CD4-positive, alpha-beta T cell (primary cell): ENCODE results near the gene DENND6B. TPM values are rescaled to one million over a fixed set of nuclear protein-coding genes. Genes with fewer than 3 reads are reported as not detected.

Source experiments
- ATAC-seq: fragments of 200-7000 bp; cut with Tn5 transposase; one replicate; pipeline ENCODE4 v1.10.0; 2022; ENCODE audit warnings: mild to moderate bottlenecking; ENCODE audit not compliant: poor library complexity
- CTCF ChIA-PET: fragments of 350-600 bp; sonication (Branson Sonifier 250); formaldehyde crosslinking; loops from one replicate; lab custom pipeline; 2021; ENCODE audit warnings: antibody characterized with exemption, inconsistent platforms; lab: Charles Lee
- POLR2A ChIA-PET: fragments of 350-600 bp; sonication (Branson Sonifier 250); formaldehyde crosslinking; loops from one replicate; lab custom pipeline; 2021; ENCODE audit warnings: antibody characterized with exemption, inconsistent platforms; lab: Charles Lee
- DNase-seq, 14 experiments: peaks; one replicate each; pipeline ENCODE4 v3.0.0-alpha.2; 2013 to 2020; ENCODE audit warnings: mixed read lengths in 2 of 14
- H3K27ac ChIP-seq, 2 donors: one replicate each; pipeline versions ENCODE4 v1.5.1 to v1.7.0; 2013; ENCODE audit warnings: low read length in 2 of 2, low read depth in 1 of 2, mild to moderate bottlenecking in 1 of 2
- H3K27me3 ChIP-seq, 2 experiments: 1 replicate in 1 of 2; 2 replicates in 1 of 2; pipeline versions ENCODE4 v1.6.1 to v1.7.0; 2013; ENCODE audit warnings: low read length in 2 of 2, control low read depth in 1 of 2, mild to moderate bottlenecking in 1 of 2, moderate library complexity in 1 of 2; ENCODE audit not compliant: insufficient read depth in 2 of 2, control insufficient read depth in 1 of 2
- H3K36me3 ChIP-seq: one replicate; pipeline ENCODE4 v1.6.1; 2013; ENCODE audit warnings: low read length, control low read depth; ENCODE audit not compliant: insufficient read depth
- H3K4me1 ChIP-seq: one replicate; pipeline ENCODE4 v1.6.1; 2013; ENCODE audit warnings: low read length, control low read depth; ENCODE audit not compliant: insufficient read depth
- H3K4me3 ChIP-seq: one replicate; pipeline ENCODE4 v1.5.1; 2013; ENCODE audit warnings: mild to moderate bottlenecking, low read length, moderate library complexity
- H3K9me3 ChIP-seq, 2 experiments: 1 replicate in 1 of 2; 2 replicates in 1 of 2; pipeline versions ENCODE4 v1.6.1 to v1.7.0; 2013; ENCODE audit warnings: low read length in 2 of 2, mild to moderate bottlenecking in 2 of 2, control low read depth in 1 of 2, moderate library complexity in 1 of 2; ENCODE audit not compliant: control insufficient read depth in 1 of 2, insufficient read depth in 1 of 2
- H3K27ac Mint-ChIP-seq: one replicate; pipeline ENCODE4 v1.8.0; 2020; ENCODE audit warnings: mixed read lengths
- H3K27me3 Mint-ChIP-seq: one replicate; pipeline ENCODE4 v1.8.0; 2021; ENCODE audit warnings: mixed read lengths
- H3K36me3 Mint-ChIP-seq: one replicate; pipeline ENCODE4 v1.8.0; 2021; ENCODE audit warnings: low read depth, mixed read lengths
- H3K4me1 Mint-ChIP-seq: one replicate; pipeline ENCODE4 v1.8.0; 2021; ENCODE audit warnings: low read depth, mixed read lengths
- H3K4me3 Mint-ChIP-seq: one replicate; pipeline ENCODE4 v1.8.0; 2020; ENCODE audit warnings: mild to moderate bottlenecking, mixed read lengths
- H3K9me3 Mint-ChIP-seq: one replicate; pipeline ENCODE4 v1.8.0; 2020; ENCODE audit warnings: mixed read lengths
- CTCF ChIP-seq: fragments of 200-600 bp; IDR thresholded peaks from one replicate; pipeline ENCODE4 v1.8.0; 2022; ENCODE audit warnings: antibody characterized with exemption, mild to moderate bottlenecking
- intact Hi-C, 2 experiments: fragments of 100-400 bp; cut with DNase I in 1 of 2; cut with micrococcal nuclease in 1 of 2; formaldehyde crosslinking; loops; one replicate each; pipeline versions ENCODE4 v1.15.1 to v1.9.0; 2023 to 2025; cut with DNase I, micrococcal nuclease
- total RNA-seq, 174 experiments: library from RNA in 2 of 174; stranded (reverse) in 2 of 174; gene quantifications; one replicate each; pipeline ENCODE4 v1.2.3 and lab custom pipeline; 2021 to 2026

Gene DENND6B
- total RNA-seq, 2 experiments from 2014 or later, result 1.8 to 1.9 TPM

GRCh38 chr22:50260434-50260800, 66.4 kb downstream of the DENND6B start:
- Histone ChIP-seq H3K4me1 (peaks cover 22% of the 10 kb centered on the region), H3K27me3 (peaks cover 23 to 29% of the 10 kb centered on the region in 2 experiments), H3K27ac (no peak overlapping the region), H3K4me3 (no peak overlapping the region), H3K36me3 (no peaks in the 10 kb centered on the region), H3K9me3 (peaks cover 0 to 19% of the 10 kb centered on the region in 2 experiments)
- Mint-ChIP-seq H3K36me3 (no peaks in the 10 kb centered on the region), H3K27ac (no peak overlapping the region), H3K4me3 (no peak overlapping the region), H3K27me3 (peaks cover 24% of the 10 kb centered on the region), H3K9me3 (no peaks in the 10 kb centered on the region), H3K4me1 (peaks cover 7% of the 10 kb centered on the region)
- ChIA-PET CTCF (no interaction called here), POLR2A (interaction anchor here (1.0 kb wide), 1 partner anchor 10 kb away, joined by 3 read pairs; no protein-coding TSS in a partner anchor)
- intact Hi-C loops, result no loop called here
- ATAC-seq (no peak), DNase-seq (no peak)
- no peak for TF ChIP-seq CTCF

- peaks cover 22% of the 10 kb centered on the region for H3K4me1 ChIP-seq
- H3K36me3 Mint-ChIP-seq, result no peaks in the 10 kb centered on the region
- ChIA-PET CTCF (no interaction called here), POLR2A (no interaction called here)
- ATAC-seq (no peak), DNase-seq (no peak)
- H3K36me3 ChIP-seq, result no peaks in the 10 kb centered on the region
- no peak overlapping the region for H3K4me3 Mint-ChIP-seq
- H3K27me3 Mint-ChIP-seq, result peaks cover 18% of the 10 kb centered on the region
- intact Hi-C loops, result no loop called here
- no peak overlapping the region for H3K27ac ChIP-seq
- peaks cover 7% of the 10 kb centered on the region for H3K4me1 Mint-ChIP-seq
- H3K9me3 ChIP-seq, result peaks cover 0 to 19% of the 10 kb centered on the region in 2 experiments
- TF ChIP-seq CTCF, result no peak
- H3K27ac Mint-ChIP-seq, result no peak overlapping the region
- H3K4me3 ChIP-seq, result no peak overlapping the region
- no peaks in the 10 kb centered on the region for H3K9me3 Mint-ChIP-seq
- H3K27me3 ChIP-seq, result peaks cover 23 to 29% of the 10 kb centered on the region in 2 experiments
These were observed 67.5 kb downstream of the DENND6B start for GRCh38 chr22:50259302-50259701.

Other genes with a start within 250 kb of the DENND6B start
- under 1 TPM in 1 of 2 experiments, not detected in 1; 0.16 TPM for gene MLC1, start 241.6 kb downstream of the DENND6B start, total RNA-seq
- gene MOV10L1, start 237.0 kb downstream of the DENND6B start, total RNA-seq, result not detected
- under 1 TPM; 0.11 to 0.16 TPM for gene PANX2, start 156.3 kb downstream of the DENND6B start, total RNA-seq
- 100 to 1,000 TPM; 184 to 193 TPM for gene TRABD, start 141.1 kb downstream of the DENND6B start, total RNA-seq
- gene SELENOO, start 126.0 kb downstream of the DENND6B start, total RNA-seq, result 10 to 100 TPM; 26.0 to 26.1 TPM
- gene TUBGCP6, start 82.0 kb downstream of the DENND6B start, total RNA-seq, result 100 to 1,000 TPM; 124 to 126 TPM
- 10 to 100 TPM; 87.3 to 88.7 TPM for gene HDAC10, start 75.7 kb downstream of the DENND6B start, total RNA-seq
- gene MAPK12, start 65.3 kb downstream of the DENND6B start, total RNA-seq, result 1 to 10 TPM; 1.2 to 1.3 TPM
- gene MAPK11, start 56.6 kb downstream of the DENND6B start, total RNA-seq, result 1 to 10 TPM; 4.2 to 4.9 TPM
- gene PLXNB2, start 19.4 kb downstream of the DENND6B start, total RNA-seq, result 1 to 10 TPM; 2.8 to 3.9 TPM
- gene PPP6R2, start 16.3 kb upstream of the DENND6B start, total RNA-seq, result 10 to 100 TPM; 47.1 to 48.0 TPM
- gene SBF1, start 148.0 kb upstream of the DENND6B start, total RNA-seq, result 100 to 1,000 TPM; 220 to 227 TPM
- 1 to 10 TPM; 1.1 to 1.6 TPM for gene ADM2, start 154.5 kb upstream of the DENND6B start, total RNA-seq
- not detected for gene MIOX, start 159.8 kb upstream of the DENND6B start, total RNA-seq
- gene LMF2, start 180.7 kb upstream of the DENND6B start, total RNA-seq, result 100 to 1,000 TPM; 107 to 114 TPM
- 100 to 1,000 TPM; 184 to 185 TPM for gene NCAPH2, start 181.2 kb upstream of the DENND6B start, total RNA-seq
- 1 to 10 TPM in 1 of 2 experiments, under 1 TPM in 1; 0.61 to 5.6 TPM for gene SCO2, start 198.6 kb upstream of the DENND6B start, total RNA-seq
- 10 to 100 TPM in 1 of 2 experiments, 1 to 10 TPM in 1; 9.9 to 10.0 TPM for gene TYMP, start 203.0 kb upstream of the DENND6B start, total RNA-seq
- gene KLHDC7B, start 218.9 kb upstream of the DENND6B start, total RNA-seq, result 1 to 10 TPM; 2.3 TPM
- gene SYCE3, start 235.9 kb upstream of the DENND6B start, total RNA-seq, result not detected